ENCODE data around the gene TAF10.

TAF10 gene

GRCh38 chr11:6612213-6613041 lies at the start of gene TAF10:
TSS of gene TAF10 (minus strand) at chr11:6612216. CDS start at chr11:6612189, 27 bp downstream.
- H3K27me3 ChIP-seq (replicated peaks; ENCODE audit: insufficient read depth, low read length), result no peaks in the 10 kb centered on the region
- H3K9me2 ChIP-seq (replicated peaks; ENCODE audit: insufficient read depth, low read length), result no peaks in the 10 kb centered on the region
- no peaks in the 10 kb centered on the region for H3K9me3 ChIP-seq (replicated peaks; ENCODE audit: insufficient read depth, low read length)
- peak; percentile 96 for DNase-seq
- peak within 1 kb of the TSS; percentile 93 for H2AFZ ChIP-seq (ENCODE audit: low read length)
- H3K79me2 ChIP-seq (ENCODE audit: low read length), result peaks cover 24% of the 10 kb centered on the region
- peaks cover 17% of the 10 kb centered on the region for H3F3A ChIP-seq (ENCODE audit: insufficient read depth, low read length)
- H3K9ac ChIP-seq (ENCODE audit: low read length), result peak within 1 kb of the TSS; percentile 90
- H3K4me2 ChIP-seq (ENCODE audit: low read depth, low read length), result peak within 1 kb of the TSS; percentile 96
- TF ChIP-seq EZH2 (optimal IDR thresholded peaks at IDR 0.05; ENCODE audit: low read depth, low read length) (no peak), EZH2phosphoT487 (IDR thresholded peaks at IDR 0.05; ENCODE audit: low read length) (no peak), CTCF (IDR thresholded peaks at IDR 0.05; ENCODE audit: low read length) (peak; percentile 71)
- H3K4me3 ChIP-seq (ENCODE audit: low read length), result peak within 1 kb of the TSS; percentile 81
- H3K36me3 ChIP-seq (replicated peaks; ENCODE audit: insufficient read depth, low read length), result no peaks in the 10 kb centered on the region
- no peaks in the 10 kb centered on the region for H4K20me1 ChIP-seq (ENCODE audit: insufficient read depth, low read length)
- peak within 1 kb of the TSS; percentile 94 for H3K27ac ChIP-seq (ENCODE audit: low read length)
- H3K4me1 ChIP-seq (ENCODE audit: low read length), result peaks cover 19% of the 10 kb centered on the region

GRCh38 chr11:6660712-6661111 lies 48.7 kb upstream of the TAF10 start:
- H3K9me2 ChIP-seq (replicated peaks; ENCODE audit: insufficient read depth, low read length), result no peaks in the 10 kb centered on the region
- no peak for DNase-seq
- H2AFZ ChIP-seq (ENCODE audit: low read length), result no peak overlapping the region
- H3F3A ChIP-seq (ENCODE audit: insufficient read depth, low read length), result no peaks in the 10 kb centered on the region
- H3K9me3 ChIP-seq (replicated peaks; ENCODE audit: insufficient read depth, low read length), result no peaks in the 10 kb centered on the region
- no peaks in the 10 kb centered on the region for H3K36me3 ChIP-seq (replicated peaks; ENCODE audit: insufficient read depth, low read length)
- H3K4me2 ChIP-seq (ENCODE audit: low read depth, low read length), result no peak overlapping the region
- H3K27ac ChIP-seq (ENCODE audit: low read length), result no peak overlapping the region
- no peaks in the 10 kb centered on the region for H3K79me2 ChIP-seq (ENCODE audit: low read length)
- no peaks in the 10 kb centered on the region for H3K4me1 ChIP-seq (ENCODE audit: low read length)
- TF ChIP-seq CTCF (IDR thresholded peaks at IDR 0.05; ENCODE audit: low read length) (no peak), EZH2phosphoT487 (IDR thresholded peaks at IDR 0.05; ENCODE audit: low read length) (no peak), EZH2 (optimal IDR thresholded peaks at IDR 0.05; ENCODE audit: low read depth, low read length) (no peak)
- no peaks in the 10 kb centered on the region for H4K20me1 ChIP-seq (ENCODE audit: insufficient read depth, low read length)
- H3K27me3 ChIP-seq (replicated peaks; ENCODE audit: insufficient read depth, low read length), result peaks cover 45% of the 10 kb centered on the region
- no peak overlapping the region for H3K9ac ChIP-seq (ENCODE audit: low read length)
- H3K4me3 ChIP-seq (ENCODE audit: low read length), result no peak overlapping the region

- Histone ChIP-seq H3K27me3 (replicated peaks; ENCODE audit: insufficient read depth, low read length) (peaks cover 45% of the 10 kb centered on the region), H3K79me2 (ENCODE audit: low read length) (no peaks in the 10 kb centered on the region), H3K4me2 (ENCODE audit: low read depth, low read length) (no peak overlapping the region), H3K9me2 (replicated peaks; ENCODE audit: insufficient read depth, low read length) (no peaks in the 10 kb centered on the region), H3K9me3 (replicated peaks; ENCODE audit: insufficient read depth, low read length) (no peaks in the 10 kb centered on the region), H3K4me3 (ENCODE audit: low read length) (no peak overlapping the region), H4K20me1 (ENCODE audit: insufficient read depth, low read length) (no peaks in the 10 kb centered on the region), H3K4me1 (ENCODE audit: low read length) (no peaks in the 10 kb centered on the region), H3K36me3 (replicated peaks; ENCODE audit: insufficient read depth, low read length) (no peaks in the 10 kb centered on the region), H3F3A (ENCODE audit: insufficient read depth, low read length) (no peaks in the 10 kb centered on the region), H2AFZ (ENCODE audit: low read length) (no peak overlapping the region), H3K9ac (ENCODE audit: low read length) (no peak overlapping the region), H3K27ac (ENCODE audit: low read length) (no peak overlapping the region)
- no peak for DNase-seq
- TF ChIP-seq CTCF (IDR thresholded peaks at IDR 0.05; ENCODE audit: low read length) (no peak), EZH2 (optimal IDR thresholded peaks at IDR 0.05; ENCODE audit: low read depth, low read length) (no peak), EZH2phosphoT487 (IDR thresholded peaks at IDR 0.05; ENCODE audit: low read length) (no peak)
Measured at GRCh38 chr11:6658647-6659046, 46.6 kb upstream of the TAF10 start.
